Measurements from ENCODE around the gene CYP4A22.
"Not testable (repeated sequence)": the region's sequence is repeated elsewhere in the genome, so short reads cannot be mapped to it uniquely, and the experiment has no call there.

The CYP4A22 gene

GRCh38 chr1:47186267-47187185, 49.3 kb downstream of the CYP4A22 start:
- no peak for DNase-seq

GRCh38 chr1:47187231-47187925, 50.1 kb downstream of the CYP4A22 start:
- no peak for DNase-seq

GRCh38 chr1:47187926-47188250, 50.6 kb downstream of the CYP4A22 start:
- no peak for DNase-seq

- no peak for DNase-seq
Measured at GRCh38 chr1:47188791-47189785, 51.8 kb downstream of the CYP4A22 start.

GRCh38 chr1:47189844-47190508, 52.7 kb downstream of the CYP4A22 start, which contains the start of gene PDZK1IP1:
TSS of gene PDZK1IP1 (minus strand) at chr1:47190036. CDS start at chr1:47189932, 104 bp downstream.
- peak; percentile 36 for DNase-seq

GRCh38 chr1:47190509-47190855, 53.2 kb downstream of the CYP4A22 start:
- no peak for DNase-seq

- no peak for DNase-seq
Measured at GRCh38 chr1:47190857-47191256, 53.6 kb downstream of the CYP4A22 start.

GRCh38 chr1:47191940-47192457, 54.8 kb downstream of the CYP4A22 start:
- no peak for DNase-seq

- DNase-seq = peak; percentile 37 to 89
Measured at GRCh38 chr1:47192458-47193384, 55.5 kb downstream of the CYP4A22 start.

- DNase-seq = not testable (repeated sequence)
Measured at GRCh38 chr1:47193496-47193895, 56.3 kb downstream of the CYP4A22 start.

GRCh38 chr1:47194311-47194710, 57.1 kb downstream of the CYP4A22 start:
- DNase-seq = no peak

- not testable (repeated sequence) for DNase-seq
Measured at GRCh38 chr1:47195981-47196380, 58.7 kb downstream of the CYP4A22 start.

GRCh38 chr1:47196622-47197021, 59.4 kb downstream of the CYP4A22 start:
- no peak for DNase-seq

GRCh38 chr1:47198214-47198613, 61.0 kb downstream of the CYP4A22 start:
- DNase-seq = no peak
